CD4-positive, alpha-beta T cell treated with Interferon gamma for 1 hour (primary cell): ENCODE measurements around the gene HNRNPH3.
"Not testable (repeated sequence)": the region's sequence is repeated elsewhere in the genome, so short reads cannot be mapped to it uniquely, and the experiment has no call there.

Source experiments
- DNase-seq: peaks from one replicate; pipeline ENCODE4 v3.0.0-alpha.2; 2020

Gene HNRNPH3, protein sequence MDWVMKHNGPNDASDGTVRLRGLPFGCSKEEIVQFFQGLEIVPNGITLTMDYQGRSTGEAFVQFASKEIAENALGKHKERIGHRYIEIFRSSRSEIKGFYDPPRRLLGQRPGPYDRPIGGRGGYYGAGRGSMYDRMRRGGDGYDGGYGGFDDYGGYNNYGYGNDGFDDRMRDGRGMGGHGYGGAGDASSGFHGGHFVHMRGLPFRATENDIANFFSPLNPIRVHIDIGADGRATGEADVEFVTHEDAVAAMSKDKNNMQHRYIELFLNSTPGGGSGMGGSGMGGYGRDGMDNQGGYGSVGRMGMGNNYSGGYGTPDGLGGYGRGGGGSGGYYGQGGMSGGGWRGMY

GRCh38 chr10:68331455-68332258 is at the start of gene HNRNPH3:
HNRNPH3 (plus strand) TSS chr10:68332064; CDS start chr10:68337222, 5,158 bp downstream.
- peak; percentile 98 for DNase-seq

- DNase-seq: no peak
Observed at GRCh38 chr10:68284062-68285001, 47.5 kb upstream of the HNRNPH3 start.

DNA sequence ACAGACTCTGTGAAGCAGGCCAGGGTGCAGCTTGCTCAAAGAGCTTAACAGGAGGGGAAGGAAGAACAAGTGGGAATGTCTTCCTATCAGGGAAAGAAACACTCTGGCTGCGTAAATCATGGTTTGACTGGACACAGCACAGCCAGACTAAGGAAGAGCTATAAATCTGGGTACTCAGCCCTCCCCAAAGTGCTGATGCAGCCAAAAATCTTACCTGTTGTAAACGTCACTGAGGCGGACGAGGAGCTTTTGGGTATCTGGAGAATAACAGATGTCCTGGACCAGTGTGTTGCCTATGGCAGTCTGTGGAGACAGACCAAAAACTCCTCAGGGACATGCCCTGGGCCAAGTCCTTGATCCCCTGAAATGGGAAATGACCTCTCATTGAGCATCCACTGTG is 43.1 kb upstream of the HNRNPH3 start:
- DNase-seq: no peak

GRCh38 chr10:68290736-68291135 is 41.1 kb upstream of the HNRNPH3 start:
- DNase-seq: no peak

DNA sequence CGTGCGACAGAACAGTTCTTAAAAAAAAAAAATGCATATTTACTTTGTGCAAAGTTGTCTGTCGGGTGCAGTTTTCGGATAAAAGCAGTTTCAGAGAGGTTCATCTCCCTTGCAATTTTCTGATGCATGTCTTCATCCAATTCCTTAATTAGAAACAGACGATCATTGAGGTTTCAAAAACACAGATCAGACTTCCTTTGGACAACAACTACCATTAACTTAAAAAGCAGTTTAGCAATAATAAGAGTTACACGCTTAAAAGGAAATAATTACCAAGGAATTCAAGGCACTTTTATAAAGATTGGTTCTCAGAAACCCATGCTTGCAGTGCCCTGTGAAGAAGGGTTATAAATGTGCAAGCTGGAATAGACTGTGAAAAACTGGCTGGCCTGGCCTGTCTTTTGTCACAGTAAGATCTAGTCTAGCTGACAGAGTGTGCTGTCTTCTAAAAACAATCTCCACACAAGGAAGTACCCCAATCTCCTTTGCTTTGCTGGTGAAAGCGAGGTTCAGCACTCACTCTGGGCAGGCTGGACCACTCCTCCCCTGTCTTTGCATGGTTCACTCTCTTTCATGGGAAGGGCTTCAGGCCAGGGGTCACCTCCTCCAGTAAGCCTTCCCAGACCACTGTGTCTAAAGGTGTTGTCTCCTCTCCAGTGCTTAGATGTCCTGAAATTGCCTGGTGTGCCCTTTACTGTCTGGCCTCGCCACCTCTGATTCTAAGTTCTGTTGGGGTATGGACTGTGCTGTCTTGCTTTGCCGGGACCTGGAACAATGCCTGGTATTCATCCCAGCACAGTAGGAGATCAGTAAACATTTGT is 34.8 kb upstream of the HNRNPH3 start:
- DNase-seq: no peak

- DNase-seq: no peak
Observed at GRCh38 chr10:68301301-68301700, 30.6 kb upstream of the HNRNPH3 start.

DNA sequence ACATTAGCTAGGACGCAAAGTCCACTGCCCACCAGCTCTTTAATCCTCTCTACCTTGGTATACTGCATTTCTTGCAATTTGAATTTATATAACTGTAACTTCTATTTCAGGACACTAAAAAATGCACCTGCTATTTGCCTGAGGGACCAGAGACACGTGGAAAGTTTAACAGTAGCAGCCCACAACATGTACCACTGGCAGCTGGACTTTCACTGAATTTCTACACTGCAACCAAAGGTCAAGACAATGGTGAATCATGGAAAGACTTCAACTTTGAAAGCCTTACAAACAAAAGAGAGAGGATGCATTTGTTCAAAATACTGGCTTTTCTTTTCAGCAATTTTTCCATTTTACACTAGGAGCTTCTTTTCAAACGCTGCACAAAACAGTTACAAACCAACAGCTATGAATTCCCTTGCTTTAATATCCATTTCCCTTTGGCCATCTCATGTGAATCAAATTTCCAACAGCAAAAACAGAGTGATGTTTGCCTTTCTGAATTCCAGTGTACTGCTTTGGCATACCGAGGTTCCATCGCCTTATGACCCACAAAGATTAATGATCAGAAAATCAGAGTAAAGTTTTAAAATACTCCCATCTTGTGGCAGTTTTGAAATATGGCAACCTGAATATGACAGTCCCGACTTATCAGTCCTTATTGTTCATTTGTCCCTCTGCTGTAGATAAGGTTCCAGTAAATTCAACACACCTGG is 29.9 kb upstream of the HNRNPH3 start:
- DNase-seq: no peak

GRCh38 chr10:68302503-68302823 is 29.4 kb upstream of the HNRNPH3 start:
- no peak for DNase-seq

DNA sequence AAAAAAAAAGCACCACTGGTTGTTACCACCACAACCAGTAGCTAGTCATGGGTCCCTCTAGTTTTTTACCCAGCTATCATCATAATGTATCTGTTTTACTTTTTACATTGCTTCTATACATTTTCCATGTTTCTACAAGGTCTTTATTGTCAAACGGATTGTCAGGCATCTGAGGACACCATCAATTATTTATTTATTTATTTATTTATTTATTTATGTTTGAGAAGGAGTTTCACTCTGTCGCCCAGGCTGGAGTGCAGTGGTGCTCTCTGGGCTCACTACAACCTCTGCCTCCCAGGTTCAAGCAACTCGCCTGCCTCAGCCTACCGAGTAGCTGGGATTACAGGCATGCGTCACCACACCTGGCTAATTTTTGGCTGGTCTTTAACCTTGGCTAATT is 29.0 kb upstream of the HNRNPH3 start:
- no peak for DNase-seq

DNA sequence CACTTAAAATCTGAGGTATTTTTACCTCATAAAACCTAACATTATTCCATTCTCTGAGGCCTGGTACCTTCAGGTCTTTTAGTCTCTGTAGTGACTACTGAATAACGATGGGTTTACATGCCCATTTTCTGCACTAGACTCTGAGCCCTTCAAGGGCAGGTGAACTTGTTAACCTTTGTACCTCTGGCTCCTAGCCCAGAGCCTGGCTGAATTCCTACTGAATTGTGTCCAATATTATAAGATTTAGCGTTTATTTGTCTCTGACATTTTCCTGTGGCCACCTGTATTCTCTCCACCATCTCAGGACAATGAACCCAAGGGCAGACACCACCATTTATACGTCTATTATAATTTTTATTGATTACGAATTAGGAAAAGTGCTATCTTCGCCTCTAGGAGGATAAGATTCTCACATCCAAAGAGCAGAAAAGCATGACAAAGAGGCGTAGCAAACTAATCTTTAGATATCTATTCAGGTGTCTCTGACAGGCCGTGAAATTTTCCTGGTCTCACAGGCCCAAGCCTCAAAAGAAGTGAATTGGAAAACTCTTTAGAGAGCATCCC is 27.9 kb upstream of the HNRNPH3 start:
- DNase-seq: no peak

GRCh38 chr10:68305854-68306253 is 26.0 kb upstream of the HNRNPH3 start:
- DNase-seq: no peak

GRCh38 chr10:68310531-68310930 is 21.3 kb upstream of the HNRNPH3 start:
- no peak for DNase-seq

- not testable (repeated sequence) for DNase-seq
Observed at GRCh38 chr10:68314930-68315329, 16.9 kb upstream of the HNRNPH3 start.

GRCh38 chr10:68315582-68315981 is 16.3 kb upstream of the HNRNPH3 start:
- DNase-seq: no peak

GRCh38 chr10:68318331-68319059 is 13.4 kb upstream of the HNRNPH3 start:
- DNase-seq: no peak

GRCh38 chr10:68324396-68324795 is 7.5 kb upstream of the HNRNPH3 start:
- not testable (repeated sequence) for DNase-seq

GRCh38 chr10:68327889-68328786 is 3.7 kb upstream of the HNRNPH3 start:
- DNase-seq: no peak

GRCh38 chr10:68329506-68329861 is 2.4 kb upstream of the HNRNPH3 start:
- no peak for DNase-seq

GRCh38 chr10:68330852-68331454 is 911 bp upstream of the HNRNPH3 start:
- DNase-seq: no peak
